OCI-M2 (cell line): ENCODE data around the gene FOXD2.
A peak's percentile ranks its signal among the peaks of the same experiment; 100 is the strongest.

Source experiments
- DNase-seq: peaks from one replicate; lab custom pipeline; 2025; ENCODE audit not compliant: unreplicated experiment; lab: John Stamatoyannopoulos, UW

The FOXD2 gene

GRCh38 chr1:47437447-47438164, at the start of gene FOXD2:
Gene FOXD2 (plus strand): TSS chr1:47438044. CDS start chr1:47438136, 92 bp downstream.
- peak; percentile 51 for DNase-seq

- DNase-seq = no peak
These were observed 49.0 kb upstream of the FOXD2 start for GRCh38 chr1:47388891-47389238.

- no peak for DNase-seq
These were observed 48.1 kb upstream of the FOXD2 start for GRCh38 chr1:47389731-47390130.

- DNase-seq = no peak
These were observed 47.0 kb upstream of the FOXD2 start for GRCh38 chr1:47390843-47391242.

GRCh38 chr1:47393141-47393540, 44.7 kb upstream of the FOXD2 start:
- no peak for DNase-seq

- no peak for DNase-seq
These were observed 42.4 kb upstream of the FOXD2 start for GRCh38 chr1:47395433-47395832.

- no peak for DNase-seq
These were observed 41.1 kb upstream of the FOXD2 start for GRCh38 chr1:47396671-47397196.

GRCh38 chr1:47399138-47399845, 38.6 kb upstream of the FOXD2 start:
- DNase-seq = no peak

GRCh38 chr1:47399846-47400155, 38.0 kb upstream of the FOXD2 start:
- DNase-seq = no peak

GRCh38 chr1:47401761-47402160, 36.1 kb upstream of the FOXD2 start:
- no peak for DNase-seq

- no peak for DNase-seq
These were observed 35.3 kb upstream of the FOXD2 start for GRCh38 chr1:47402591-47402990.

GRCh38 chr1:47403321-47403910, 34.4 kb upstream of the FOXD2 start:
- DNase-seq = no peak

GRCh38 chr1:47405697-47406096, 32.1 kb upstream of the FOXD2 start:
- no peak for DNase-seq

GRCh38 chr1:47406966-47407365, 30.9 kb upstream of the FOXD2 start:
- no peak for DNase-seq

GRCh38 chr1:47407481-47407880, 30.4 kb upstream of the FOXD2 start:
- no peak for DNase-seq

- DNase-seq = no peak
These were observed 28.4 kb upstream of the FOXD2 start for GRCh38 chr1:47409311-47410067.

GRCh38 chr1:47410068-47410455, 27.8 kb upstream of the FOXD2 start:
- no peak for DNase-seq

- DNase-seq = no peak
These were observed 26.4 kb upstream of the FOXD2 start for GRCh38 chr1:47411436-47411835.

GRCh38 chr1:47412437-47412836, 25.4 kb upstream of the FOXD2 start:
- DNase-seq = no peak

- DNase-seq = no peak
These were observed 22.0 kb upstream of the FOXD2 start, which contains the start of gene FOXE3 for GRCh38 chr1:47415728-47416318. Gene FOXE3 (plus strand): TSS chr1:47416285. CDS start chr1:47416316, 31 bp downstream.
